ENCODE measurements around the gene CRACR2B.

Gene CRACR2B

GRCh38 chr11:802018-802617, 25.6 kb upstream of the CRACR2B start:
- Histone ChIP-seq H3K36me3 (replicated peaks) (peaks cover 13% of the 10 kb centered on the region), H3K27me3 (replicated peaks) (no peaks in the 10 kb centered on the region), H3K4me3 (ENCODE audit: low read depth, low read length) (no peak overlapping the region), H3K27ac (no peak overlapping the region)
- no peak for DNase-seq
- no peak for TF ChIP-seq CTCF (IDR thresholded peaks at IDR 0.05; ENCODE audit: low read depth, low read length, missing control alignments)
- in situ Hi-C loops (cut with HindIII; ENCODE audit: low pct_ligation_motif_present, low sequenced_read_pairs), result no loop called here

GRCh38 chr11:802693-803466, 24.8 kb upstream of the CRACR2B start:
- Histone ChIP-seq H3K36me3 (replicated peaks) (peaks cover 13% of the 10 kb centered on the region), H3K4me3 (ENCODE audit: low read depth, low read length) (no peak overlapping the region), H3K27ac (no peak overlapping the region), H3K27me3 (replicated peaks) (no peaks in the 10 kb centered on the region)
- DNase-seq, result no peak
- no peak for TF ChIP-seq CTCF (IDR thresholded peaks at IDR 0.05; ENCODE audit: low read depth, low read length, missing control alignments)
- in situ Hi-C loops (cut with HindIII; ENCODE audit: low pct_ligation_motif_present, low sequenced_read_pairs), result no loop called here

GRCh38 chr11:803467-803742, 24.3 kb upstream of the CRACR2B start:
- H3K36me3 ChIP-seq (replicated peaks), result peaks cover 13% of the 10 kb centered on the region
- H3K27me3 ChIP-seq (replicated peaks), result no peaks in the 10 kb centered on the region
- H3K27ac ChIP-seq, result no peak overlapping the region
- in situ Hi-C loops (cut with HindIII; ENCODE audit: low pct_ligation_motif_present, low sequenced_read_pairs), result no loop called here
- no peak for TF ChIP-seq CTCF (IDR thresholded peaks at IDR 0.05; ENCODE audit: low read depth, low read length, missing control alignments)
- DNase-seq, result no peak
- H3K4me3 ChIP-seq (ENCODE audit: low read depth, low read length), result no peak overlapping the region

GRCh38 chr11:803770-804598, 23.7 kb upstream of the CRACR2B start:
- in situ Hi-C loops (cut with HindIII; ENCODE audit: low pct_ligation_motif_present, low sequenced_read_pairs), result no loop called here
- no peak for DNase-seq
- Histone ChIP-seq H3K4me3 (ENCODE audit: low read depth, low read length) (peak overlapping the region; percentile 61), H3K36me3 (replicated peaks) (peaks cover 13% of the 10 kb centered on the region), H3K27me3 (replicated peaks) (no peaks in the 10 kb centered on the region), H3K27ac (no peak overlapping the region)
- no peak for TF ChIP-seq CTCF (IDR thresholded peaks at IDR 0.05; ENCODE audit: low read depth, low read length, missing control alignments)

GRCh38 chr11:804599-804964, 23.1 kb upstream of the CRACR2B start:
- no peak for DNase-seq
- peak overlapping the region; percentile 61 for H3K4me3 ChIP-seq (ENCODE audit: low read depth, low read length)
- no peak overlapping the region for H3K27ac ChIP-seq
- H3K27me3 ChIP-seq (replicated peaks), result no peaks in the 10 kb centered on the region
- in situ Hi-C loops (cut with HindIII; ENCODE audit: low pct_ligation_motif_present, low sequenced_read_pairs), result no loop called here
- H3K36me3 ChIP-seq (replicated peaks), result peaks cover 9% of the 10 kb centered on the region
- TF ChIP-seq CTCF (IDR thresholded peaks at IDR 0.05; ENCODE audit: low read depth, low read length, missing control alignments), result no peak
